ENCODE data around the gene CDC42BPA. TPM values are rescaled to one million over a fixed set of nuclear protein-coding genes. Genes with fewer than 3 reads are reported as not detected.
A peak's percentile ranks its signal among the peaks of the same experiment; 100 is the strongest.

CDC42BPA gene
- total RNA-seq, 1 experiment from 2014 or later = 30.1 TPM

DNA sequence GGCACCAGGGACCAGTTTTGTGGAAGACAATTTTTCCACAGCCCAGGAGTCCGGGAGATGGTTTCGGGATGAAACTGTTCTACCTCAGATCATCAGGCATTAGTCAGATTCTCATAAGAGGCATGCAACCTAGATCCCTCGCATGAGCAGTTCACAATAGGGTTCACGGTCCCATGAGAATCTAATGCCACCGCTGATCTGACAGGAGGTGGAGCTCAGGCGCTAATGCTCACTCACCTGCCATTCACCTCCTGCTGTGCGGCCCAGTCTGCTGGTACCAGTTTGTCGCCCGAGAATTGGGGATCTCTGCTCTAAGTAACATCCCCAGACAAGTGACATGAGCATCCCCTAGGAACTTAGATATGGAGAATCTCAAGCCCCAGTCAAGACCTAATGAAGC is 197.5 kb downstream of the CDC42BPA start:
- no CpG with 5 or more reads among the region's 9 CpGs for WGBS (ENCODE audit: extremely low coverage, insufficient read length, low lambda C conversion rate)
- no peak overlapping the region for H2AFZ ChIP-seq (ENCODE audit: low read length)
- no peaks in the 10 kb centered on the region for H3K79me2 ChIP-seq (ENCODE audit: insufficient read depth, low read length)
- no peak overlapping the region for H4K5ac ChIP-seq (ENCODE audit: insufficient read length, low read depth, low read length)
- no peak overlapping the region for H2BK15ac ChIP-seq (ENCODE audit: low read depth, low read length)
- H3K4me3 Mint-ChIP-seq = no peak overlapping the region
- H2BK12ac ChIP-seq (ENCODE audit: insufficient read length, low read depth, low read length) = no peak overlapping the region
- H3K4me1 Mint-ChIP-seq = peaks cover 12 to 19% of the 10 kb centered on the region in 2 experiments
- no peak overlapping the region for H3K14ac ChIP-seq (ENCODE audit: insufficient read depth, low read length)
- no peak overlapping the region for H3K18ac ChIP-seq (ENCODE audit: insufficient read length, low read depth, low read length)
- H3K27ac ChIP-seq (ENCODE audit: insufficient read length, low read depth, low read length) = no peak overlapping the region
- no peaks in the 10 kb centered on the region for H3K9me3 Mint-ChIP-seq
- H3K36me3 Mint-ChIP-seq (ENCODE audit: insufficient read depth in 1 of 3, low read depth in 3 of 3) = peaks cover 0 to 2% (median 0%) of the 10 kb centered on the region in 3 experiments; a peak in 1 of 7 replicates
- no peak overlapping the region for H3K4ac ChIP-seq (ENCODE audit: low read depth, low read length)
- no peak overlapping the region for H2BK20ac ChIP-seq (ENCODE audit: low read depth, low read length, poor library complexity, severe bottlenecking)
- H3K27me3 ChIP-seq (ENCODE audit: insufficient read depth, low read length) = no peaks in the 10 kb centered on the region
- H2BK5ac ChIP-seq (ENCODE audit: insufficient read length, low read length) = no peak overlapping the region
- no peaks in the 10 kb centered on the region for H4K20me1 ChIP-seq (ENCODE audit: control insufficient read depth, insufficient read depth, insufficient read length)
- H3K23ac ChIP-seq (ENCODE audit: insufficient read length, low read depth, low read length) = no peak overlapping the region
- H4K91ac ChIP-seq (ENCODE audit: insufficient read length, low read depth, low read length) = no peak overlapping the region
- no peak overlapping the region for H2BK120ac ChIP-seq (ENCODE audit: low read depth, low read length, poor library complexity, severe bottlenecking)
- H3K27me3 Mint-ChIP-seq (ENCODE audit: low read depth) = no peaks in the 10 kb centered on the region
- H3K56ac ChIP-seq (ENCODE audit: insufficient read length, low read depth, low read length) = no peak overlapping the region
- H3K9ac ChIP-seq (ENCODE audit: extremely low read depth, insufficient read length, low read length) = no peak overlapping the region
- H3K4me1 ChIP-seq (ENCODE audit: insufficient read depth, low read length) = peaks cover 3% of the 10 kb centered on the region
- H3K4me2 ChIP-seq (ENCODE audit: insufficient read depth, insufficient read length, low read length) = no peak overlapping the region
- no peak overlapping the region for H2AK5ac ChIP-seq (ENCODE audit: insufficient read length, low read length)
- no peak overlapping the region for H3T11ph ChIP-seq (ENCODE audit: low read length)
- H4K8ac ChIP-seq (replicated peaks; ENCODE audit: insufficient read length, low read depth, low read length) = no peak overlapping the region
- H3K27ac Mint-ChIP-seq = peak overlapping the region in 1 of 3 experiments; percentile 59; a peak in 1 of 7 replicates
- no peaks in the 10 kb centered on the region for H3K9me3 ChIP-seq (ENCODE audit: control insufficient read depth, low read depth, low read length)
- no peaks in the 10 kb centered on the region for H3K79me1 ChIP-seq (ENCODE audit: insufficient read depth, low read depth, low read length, poor library complexity, severe bottlenecking)
- TF ChIP-seq, protein P1, sequence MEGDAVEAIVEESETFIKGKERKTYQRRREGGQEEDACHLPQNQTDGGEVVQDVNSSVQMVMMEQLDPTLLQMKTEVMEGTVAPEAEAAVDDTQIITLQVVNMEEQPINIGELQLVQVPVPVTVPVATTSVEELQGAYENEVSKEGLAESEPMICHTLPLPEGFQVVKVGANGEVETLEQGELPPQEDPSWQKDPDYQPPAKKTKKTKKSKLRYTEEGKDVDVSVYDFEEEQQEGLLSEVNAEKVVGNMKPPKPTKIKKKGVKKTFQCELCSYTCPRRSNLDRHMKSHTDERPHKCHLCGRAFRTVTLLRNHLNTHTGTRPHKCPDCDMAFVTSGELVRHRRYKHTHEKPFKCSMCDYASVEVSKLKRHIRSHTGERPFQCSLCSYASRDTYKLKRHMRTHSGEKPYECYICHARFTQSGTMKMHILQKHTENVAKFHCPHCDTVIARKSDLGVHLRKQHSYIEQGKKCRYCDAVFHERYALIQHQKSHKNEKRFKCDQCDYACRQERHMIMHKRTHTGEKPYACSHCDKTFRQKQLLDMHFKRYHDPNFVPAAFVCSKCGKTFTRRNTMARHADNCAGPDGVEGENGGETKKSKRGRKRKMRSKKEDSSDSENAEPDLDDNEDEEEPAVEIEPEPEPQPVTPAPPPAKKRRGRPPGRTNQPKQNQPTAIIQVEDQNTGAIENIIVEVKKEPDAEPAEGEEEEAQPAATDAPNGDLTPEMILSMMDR (conservative IDR thresholded peaks at IDR 0.05) = no peak
- H3K23me2 ChIP-seq (ENCODE audit: insufficient read length, low read depth, low read length, poor library complexity, severe bottlenecking) = no peaks in the 10 kb centered on the region
- DNase-seq = no peak

All from H9 (cell line).